ENCODE measurements around the gene RSPO4. TPM values are rescaled to one million over a fixed set of nuclear protein-coding genes. Genes with fewer than 3 reads are reported as not detected.

Gene RSPO4
- total RNA-seq, 1 donor from 2014 or later = 1.4 TPM

- intact Hi-C loops (cut with DNase I) = no loop called here
- Histone ChIP-seq H3K9me3 (no peaks in the 10 kb centered on the region), H3K27me3 (no peaks in the 10 kb centered on the region), H3K27ac (no peak overlapping the region), H3K4me1 (no peaks in the 10 kb centered on the region), H3K4me3 (no peak overlapping the region), H3K36me3 (no peaks in the 10 kb centered on the region)
- TF ChIP-seq CTCF (IDR thresholded peaks at IDR 0.05) = no peak
- no peak for DNase-seq (ENCODE audit: low spot score in 2 of 2)
Measured at GRCh38 chr20:958936-959815, 42.9 kb downstream of the RSPO4 start.

GRCh38 chr20:957544-957943 lies 44.6 kb downstream of the RSPO4 start:
- H3K36me3 ChIP-seq = no peaks in the 10 kb centered on the region
- intact Hi-C loops (cut with DNase I) = no loop called here
- H3K9me3 ChIP-seq = no peaks in the 10 kb centered on the region
- no peak for TF ChIP-seq CTCF (IDR thresholded peaks at IDR 0.05)
- no peak overlapping the region for H3K27ac ChIP-seq
- no peaks in the 10 kb centered on the region for H3K27me3 ChIP-seq
- DNase-seq (ENCODE audit: low spot score in 2 of 2) = no peak
- no peaks in the 10 kb centered on the region for H3K4me1 ChIP-seq
- H3K4me3 ChIP-seq = no peak overlapping the region

- H3K9me3 ChIP-seq = no peaks in the 10 kb centered on the region
- intact Hi-C loops (cut with DNase I) = loop anchor here (1.0 kb wide), 1 partner anchor 140 kb away; no protein-coding TSS in a partner anchor
- no peaks in the 10 kb centered on the region for H3K36me3 ChIP-seq
- no peaks in the 10 kb centered on the region for H3K27me3 ChIP-seq
- no peaks in the 10 kb centered on the region for H3K4me1 ChIP-seq
- no peak overlapping the region for H3K27ac ChIP-seq
- no peak overlapping the region for H3K4me3 ChIP-seq
- DNase-seq (ENCODE audit: low spot score in 2 of 2) = peak in 1 of 2 donors; percentile 75
- TF ChIP-seq CTCF (IDR thresholded peaks at IDR 0.05) = peak; percentile 84 to 93 (median 93)
Measured at GRCh38 chr20:956330-956951, 45.7 kb downstream of the RSPO4 start.

- H3K27ac ChIP-seq = no peak overlapping the region
- TF ChIP-seq CTCF (IDR thresholded peaks at IDR 0.05) = no peak
- H3K4me3 ChIP-seq = no peak overlapping the region
- H3K4me1 ChIP-seq = no peaks in the 10 kb centered on the region
- H3K27me3 ChIP-seq = no peaks in the 10 kb centered on the region
- no peak for DNase-seq (ENCODE audit: low spot score in 2 of 2)
- intact Hi-C loops (cut with DNase I) = loop anchor here (1.0 kb wide), 1 partner anchor 139 kb away; no protein-coding TSS in a partner anchor
- no peaks in the 10 kb centered on the region for H3K36me3 ChIP-seq
- no peaks in the 10 kb centered on the region for H3K9me3 ChIP-seq
Measured at GRCh38 chr20:955656-956055, 46.5 kb downstream of the RSPO4 start.

- no peaks in the 10 kb centered on the region for H3K27me3 ChIP-seq
- H3K36me3 ChIP-seq = no peaks in the 10 kb centered on the region
- no peak for TF ChIP-seq CTCF (IDR thresholded peaks at IDR 0.05)
- no peak for DNase-seq (ENCODE audit: low spot score in 2 of 2)
- intact Hi-C loops (cut with DNase I) = no loop called here
- no peaks in the 10 kb centered on the region for H3K4me1 ChIP-seq
- no peak overlapping the region for H3K4me3 ChIP-seq
- H3K27ac ChIP-seq = no peak overlapping the region
- no peaks in the 10 kb centered on the region for H3K9me3 ChIP-seq
Measured at GRCh38 chr20:955111-955510, 47.0 kb downstream of the RSPO4 start.
